ENCODE data around the gene AHSA1.

GRCh38 chr14:77488558-77488957 lies 30.7 kb downstream of the AHSA1 start:
- TF ChIP-seq CTCF (IDR thresholded peaks at IDR 0.05) (no peak), EP300 (IDR thresholded peaks at IDR 0.05) (no peak), POLR2A (IDR thresholded peaks at IDR 0.05) (no peak)
